SK-N-SH treated with all-trans-retinoic acid at 6 μM for 48 hours (cell line): ENCODE measurements around the gene CSF2RB.

Source experiments
- ATAC-seq: fragments of 200-7000 bp; cut with Tn5 transposase; 3 replicates; pipeline ENCODE4 v1.9.1; 2020; ENCODE audit warnings: mild to moderate bottlenecking, moderate library complexity
- ARNTL ChIP-seq: fragments of 450-650 bp; formaldehyde crosslinking; IDR thresholded peaks from 2 replicates; pipeline ENCODE4 v1.5.0; 2020; ENCODE audit warnings: low read depth, mild to moderate bottlenecking, moderate library complexity, borderline replicate concordance
- BACH2 ChIP-seq: fragments of 250-450 bp; sonication (Bioruptor Pico); IDR thresholded peaks from 2 replicates; pipeline ENCODE4 v1.9.0; 2021; ENCODE audit warnings: mild to moderate bottlenecking, borderline replicate concordance
- CSDC2 ChIP-seq: fragments of 250-450 bp; sonication (Bioruptor Pico); IDR thresholded peaks from 2 replicates; pipeline ENCODE4 v1.5.0; 2020; ENCODE audit warnings: mild to moderate bottlenecking, moderate library complexity
- ESRRG ChIP-seq: fragments of 250-450 bp; sonication (Bioruptor Pico); IDR thresholded peaks from 2 replicates; pipeline ENCODE4 v1.6.1; 2021; ENCODE audit warnings: mild to moderate bottlenecking
- GLIS3 ChIP-seq: fragments of 250-450 bp; sonication (Bioruptor Pico); IDR thresholded peaks from 2 replicates; pipeline ENCODE4 v1.5.0; 2020; ENCODE audit warnings: mild to moderate bottlenecking, moderate library complexity
- ISL1 ChIP-seq: fragments of 250-450 bp; sonication (Bioruptor Pico); IDR thresholded peaks from 2 replicates; pipeline ENCODE4 v2.1.2; 2022; ENCODE audit warnings: mild to moderate bottlenecking, moderate library complexity
- OSR1 ChIP-seq: fragments of 250-450 bp; sonication (Bioruptor Pico); IDR thresholded peaks from 2 replicates; pipeline ENCODE4 v1.8.0; 2022; ENCODE audit warnings: moderate library complexity, mild to moderate bottlenecking, inconsistent platforms
- PPARA ChIP-seq: fragments of 250-450 bp; sonication (Bioruptor Pico); IDR thresholded peaks from 2 replicates; pipeline ENCODE4 v1.5.0; 2020; ENCODE audit warnings: mild to moderate bottlenecking, borderline replicate concordance
- SNAI2 ChIP-seq: fragments of 250-450 bp; sonication (Bioruptor Pico); IDR thresholded peaks from 2 replicates; pipeline ENCODE4 v1.5.0; 2020; ENCODE audit warnings: mild to moderate bottlenecking, moderate library complexity
- TCF4 ChIP-seq: fragments of 250-450 bp; sonication (Bioruptor Pico); IDR thresholded peaks from 2 replicates; pipeline ENCODE4 v1.8.0; 2021; ENCODE audit warnings: mild to moderate bottlenecking, moderate library complexity, borderline replicate concordance
- ZFP3 ChIP-seq: fragments of 250-450 bp; sonication (Bioruptor Pico); IDR thresholded peaks from 2 replicates; pipeline ENCODE4 v1.5.0; 2020; ENCODE audit warnings: mild to moderate bottlenecking, moderate library complexity
- ZFP30 ChIP-seq: fragments of 450-650 bp; formaldehyde crosslinking; IDR thresholded peaks from 2 replicates; pipeline ENCODE4 v1.5.0; 2022; ENCODE audit warnings: mild to moderate bottlenecking, moderate library complexity
- ZNF565 ChIP-seq: fragments of 450-650 bp; formaldehyde crosslinking; conservative IDR thresholded peaks from 2 replicates; pipeline ENCODE4 v1.5.0; 2020; ENCODE audit warnings: low read depth, mild to moderate bottlenecking, moderate library complexity
- ZNF70 ChIP-seq: fragments of 450-650 bp; formaldehyde crosslinking; IDR thresholded peaks from 2 replicates; pipeline ENCODE4 v1.5.0; 2020; ENCODE audit warnings: mild to moderate bottlenecking, moderate library complexity
- ZNF8 ChIP-seq: fragments of 450-650 bp; formaldehyde crosslinking; IDR thresholded peaks from 2 replicates; pipeline ENCODE4 v1.5.0; 2020; ENCODE audit warnings: mild to moderate bottlenecking, moderate library complexity
- TF ChIP-seq, protein P1 (sequence below): fragments of 250-450 bp; sonication (Bioruptor Pico); IDR thresholded peaks from 2 replicates; pipeline ENCODE4 v1.8.0; 2020; ENCODE audit warnings: mild to moderate bottlenecking, moderate library complexity, borderline replicate concordance
- TF ChIP-seq, protein P2 (sequence below): fragments of 250-450 bp; sonication (Bioruptor Pico); IDR thresholded peaks from 2 replicates; pipeline ENCODE4 v1.5.1; 2020; ENCODE audit warnings: low read depth, mild to moderate bottlenecking, moderate library complexity
- TF ChIP-seq, protein P3 (sequence below): fragments of 250-450 bp; sonication (Bioruptor Pico); IDR thresholded peaks from 2 replicates; pipeline ENCODE4 v1.8.0; 2021; ENCODE audit warnings: low read depth, mild to moderate bottlenecking, moderate library complexity, borderline replicate concordance
- TF ChIP-seq, protein P4 (sequence below): fragments of 250-450 bp; sonication (Bioruptor Pico); IDR thresholded peaks from 2 replicates; pipeline ENCODE4 v1.5.0; 2020; ENCODE audit warnings: mild to moderate bottlenecking, moderate library complexity
- TF ChIP-seq, protein P5 (sequence below): fragments of 250-450 bp; sonication (Bioruptor Pico); IDR thresholded peaks from 2 replicates; pipeline ENCODE4 v1.5.1; 2021; ENCODE audit warnings: mild to moderate bottlenecking, moderate library complexity

CSF2RB gene

DNA sequence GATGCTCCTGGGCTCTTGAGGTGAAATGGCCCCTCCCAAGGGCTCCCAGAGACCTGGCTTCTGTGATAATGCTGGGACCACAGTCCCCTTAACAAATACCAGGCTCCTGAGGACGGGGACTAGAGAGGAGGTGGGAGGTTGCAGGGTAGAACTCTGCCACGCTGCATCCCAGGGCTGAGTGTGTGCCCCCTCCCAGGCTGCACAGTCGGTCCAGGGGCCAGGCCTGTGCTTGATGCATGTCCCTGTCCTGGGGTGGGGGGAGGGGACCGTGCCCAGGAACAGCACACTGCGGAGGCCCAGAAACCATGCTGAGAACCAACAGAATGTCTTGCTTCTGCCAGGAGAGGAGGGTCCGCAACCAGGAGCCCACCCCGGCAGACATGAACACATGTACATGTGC, 9.3 kb downstream of the CSF2RB start:
- TF ChIP-seq ZFP3 (CRISPR knock-in tag) (no peak), ARNTL (no peak), GLIS3 (no peak), ESRRG (CRISPR knock-in tag) (no peak), ZNF70 (no peak), TCF4 (no peak), ZNF8 (CRISPR knock-in tag) (no peak), OSR1 (CRISPR knock-in tag) (no peak), ZFP30 (CRISPR knock-in tag) (no peak), BACH2 (CRISPR knock-in tag) (no peak), ZNF565 (CRISPR knock-in tag) (no peak), SNAI2 (CRISPR knock-in tag) (no peak), CSDC2 (CRISPR knock-in tag) (no peak), PPARA (CRISPR knock-in tag) (no peak), ISL1 (no peak)
- TF ChIP-seq, protein P1, sequence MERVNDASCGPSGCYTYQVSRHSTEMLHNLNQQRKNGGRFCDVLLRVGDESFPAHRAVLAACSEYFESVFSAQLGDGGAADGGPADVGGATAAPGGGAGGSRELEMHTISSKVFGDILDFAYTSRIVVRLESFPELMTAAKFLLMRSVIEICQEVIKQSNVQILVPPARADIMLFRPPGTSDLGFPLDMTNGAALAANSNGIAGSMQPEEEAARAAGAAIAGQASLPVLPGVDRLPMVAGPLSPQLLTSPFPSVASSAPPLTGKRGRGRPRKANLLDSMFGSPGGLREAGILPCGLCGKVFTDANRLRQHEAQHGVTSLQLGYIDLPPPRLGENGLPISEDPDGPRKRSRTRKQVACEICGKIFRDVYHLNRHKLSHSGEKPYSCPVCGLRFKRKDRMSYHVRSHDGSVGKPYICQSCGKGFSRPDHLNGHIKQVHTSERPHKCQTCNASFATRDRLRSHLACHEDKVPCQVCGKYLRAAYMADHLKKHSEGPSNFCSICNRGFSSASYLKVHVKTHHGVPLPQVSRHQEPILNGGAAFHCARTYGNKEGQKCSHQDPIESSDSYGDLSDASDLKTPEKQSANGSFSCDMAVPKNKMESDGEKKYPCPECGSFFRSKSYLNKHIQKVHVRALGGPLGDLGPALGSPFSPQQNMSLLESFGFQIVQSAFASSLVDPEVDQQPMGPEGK (CRISPR knock-in tag) = no peak
- TF ChIP-seq, protein P2, sequence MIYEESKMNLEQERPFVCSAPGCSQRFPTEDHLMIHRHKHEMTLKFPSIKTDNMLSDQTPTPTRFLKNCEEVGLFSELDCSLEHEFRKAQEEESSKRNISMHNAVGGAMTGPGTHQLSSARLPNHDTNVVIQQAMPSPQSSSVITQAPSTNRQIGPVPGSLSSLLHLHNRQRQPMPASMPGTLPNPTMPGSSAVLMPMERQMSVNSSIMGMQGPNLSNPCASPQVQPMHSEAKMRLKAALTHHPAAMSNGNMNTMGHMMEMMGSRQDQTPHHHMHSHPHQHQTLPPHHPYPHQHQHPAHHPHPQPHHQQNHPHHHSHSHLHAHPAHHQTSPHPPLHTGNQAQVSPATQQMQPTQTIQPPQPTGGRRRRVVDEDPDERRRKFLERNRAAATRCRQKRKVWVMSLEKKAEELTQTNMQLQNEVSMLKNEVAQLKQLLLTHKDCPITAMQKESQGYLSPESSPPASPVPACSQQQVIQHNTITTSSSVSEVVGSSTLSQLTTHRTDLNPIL (CRISPR knock-in tag) = no peak
- TF ChIP-seq, protein P3, sequence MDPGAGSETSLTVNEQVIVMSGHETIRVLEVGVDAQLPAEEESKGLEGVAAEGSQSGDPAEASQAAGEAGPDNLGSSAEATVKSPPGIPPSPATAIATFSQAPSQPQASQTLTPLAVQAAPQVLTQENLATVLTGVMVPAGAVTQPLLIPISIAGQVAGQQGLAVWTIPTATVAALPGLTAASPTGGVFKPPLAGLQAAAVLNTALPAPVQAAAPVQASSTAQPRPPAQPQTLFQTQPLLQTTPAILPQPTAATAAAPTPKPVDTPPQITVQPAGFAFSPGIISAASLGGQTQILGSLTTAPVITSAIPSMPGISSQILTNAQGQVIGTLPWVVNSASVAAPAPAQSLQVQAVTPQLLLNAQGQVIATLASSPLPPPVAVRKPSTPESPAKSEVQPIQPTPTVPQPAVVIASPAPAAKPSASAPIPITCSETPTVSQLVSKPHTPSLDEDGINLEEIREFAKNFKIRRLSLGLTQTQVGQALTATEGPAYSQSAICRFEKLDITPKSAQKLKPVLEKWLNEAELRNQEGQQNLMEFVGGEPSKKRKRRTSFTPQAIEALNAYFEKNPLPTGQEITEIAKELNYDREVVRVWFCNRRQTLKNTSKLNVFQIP (CRISPR knock-in tag) = no peak
- TF ChIP-seq, protein P4, sequence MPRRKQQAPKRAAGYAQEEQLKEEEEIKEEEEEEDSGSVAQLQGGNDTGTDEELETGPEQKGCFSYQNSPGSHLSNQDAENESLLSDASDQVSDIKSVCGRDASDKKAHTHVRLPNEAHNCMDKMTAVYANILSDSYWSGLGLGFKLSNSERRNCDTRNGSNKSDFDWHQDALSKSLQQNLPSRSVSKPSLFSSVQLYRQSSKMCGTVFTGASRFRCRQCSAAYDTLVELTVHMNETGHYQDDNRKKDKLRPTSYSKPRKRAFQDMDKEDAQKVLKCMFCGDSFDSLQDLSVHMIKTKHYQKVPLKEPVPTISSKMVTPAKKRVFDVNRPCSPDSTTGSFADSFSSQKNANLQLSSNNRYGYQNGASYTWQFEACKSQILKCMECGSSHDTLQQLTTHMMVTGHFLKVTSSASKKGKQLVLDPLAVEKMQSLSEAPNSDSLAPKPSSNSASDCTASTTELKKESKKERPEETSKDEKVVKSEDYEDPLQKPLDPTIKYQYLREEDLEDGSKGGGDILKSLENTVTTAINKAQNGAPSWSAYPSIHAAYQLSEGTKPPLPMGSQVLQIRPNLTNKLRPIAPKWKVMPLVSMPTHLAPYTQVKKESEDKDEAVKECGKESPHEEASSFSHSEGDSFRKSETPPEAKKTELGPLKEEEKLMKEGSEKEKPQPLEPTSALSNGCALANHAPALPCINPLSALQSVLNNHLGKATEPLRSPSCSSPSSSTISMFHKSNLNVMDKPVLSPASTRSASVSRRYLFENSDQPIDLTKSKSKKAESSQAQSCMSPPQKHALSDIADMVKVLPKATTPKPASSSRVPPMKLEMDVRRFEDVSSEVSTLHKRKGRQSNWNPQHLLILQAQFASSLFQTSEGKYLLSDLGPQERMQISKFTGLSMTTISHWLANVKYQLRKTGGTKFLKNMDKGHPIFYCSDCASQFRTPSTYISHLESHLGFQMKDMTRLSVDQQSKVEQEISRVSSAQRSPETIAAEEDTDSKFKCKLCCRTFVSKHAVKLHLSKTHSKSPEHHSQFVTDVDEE = no peak
- no peak for ATAC-seq

DNA sequence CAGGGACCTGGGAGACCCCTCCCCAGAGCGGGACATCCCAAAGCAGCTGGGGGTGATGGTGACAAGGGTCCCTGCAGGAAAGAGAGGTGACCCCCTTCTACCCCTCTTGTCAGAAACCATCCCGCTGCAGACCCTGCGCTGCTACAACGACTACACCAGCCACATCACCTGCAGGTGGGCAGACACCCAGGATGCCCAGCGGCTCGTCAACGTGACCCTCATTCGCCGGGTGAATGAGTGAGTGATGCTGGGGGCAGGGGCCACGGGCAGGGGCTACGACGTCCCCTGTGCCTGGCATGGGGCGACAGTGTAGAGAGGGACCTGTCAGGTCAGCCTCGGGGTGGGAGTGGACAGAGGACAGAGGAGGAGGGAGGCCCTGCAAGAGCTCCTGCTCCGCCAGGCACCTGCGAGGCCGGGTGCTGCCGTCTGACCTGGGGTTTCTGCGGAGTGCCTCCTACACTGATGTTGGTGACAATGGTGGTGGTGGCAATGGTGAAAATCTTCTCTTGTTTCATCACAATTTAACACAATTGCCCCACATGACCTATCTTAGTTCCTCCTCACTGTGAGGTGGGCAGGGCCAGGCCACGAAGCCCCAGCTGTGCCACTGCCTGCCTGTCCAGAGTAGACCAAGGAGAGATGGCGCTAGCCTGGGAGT, 9.8 kb downstream of the CSF2RB start:
- no peak for TF ChIP-seq ARNTL
- no peak for TF ChIP-seq ZNF8 (CRISPR knock-in tag)
- TF ChIP-seq, protein P3 (CRISPR knock-in tag) = no peak
- TF ChIP-seq, protein P1 (CRISPR knock-in tag) = no peak
- no peak for TF ChIP-seq ZNF565 (CRISPR knock-in tag)
- TF ChIP-seq PPARA (CRISPR knock-in tag) = no peak
- TF ChIP-seq ZNF70 = no peak
- TF ChIP-seq, protein P2 (CRISPR knock-in tag) = no peak
- TF ChIP-seq, protein P5, sequence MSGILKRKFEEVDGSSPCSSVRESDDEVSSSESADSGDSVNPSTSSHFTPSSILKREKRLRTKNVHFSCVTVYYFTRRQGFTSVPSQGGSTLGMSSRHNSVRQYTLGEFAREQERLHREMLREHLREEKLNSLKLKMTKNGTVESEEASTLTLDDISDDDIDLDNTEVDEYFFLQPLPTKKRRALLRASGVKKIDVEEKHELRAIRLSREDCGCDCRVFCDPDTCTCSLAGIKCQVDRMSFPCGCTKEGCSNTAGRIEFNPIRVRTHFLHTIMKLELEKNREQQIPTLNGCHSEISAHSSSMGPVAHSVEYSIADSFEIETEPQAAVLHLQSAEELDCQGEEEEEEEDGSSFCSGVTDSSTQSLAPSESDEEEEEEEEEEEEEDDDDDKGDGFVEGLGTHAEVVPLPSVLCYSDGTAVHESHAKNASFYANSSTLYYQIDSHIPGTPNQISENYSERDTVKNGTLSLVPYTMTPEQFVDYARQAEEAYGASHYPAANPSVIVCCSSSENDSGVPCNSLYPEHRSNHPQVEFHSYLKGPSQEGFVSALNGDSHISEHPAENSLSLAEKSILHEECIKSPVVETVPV = no peak
- ATAC-seq = no peak
